Measurements from ENCODE around the gene DPH3. TPM values are rescaled to one million over a fixed set of nuclear protein-coding genes. Genes with fewer than 3 reads are reported as not detected.

DPH3 gene
- total RNA-seq, 4 donors from 2014 or later: 16.7 to 33.7 (median 30.4) TPM

DNA sequence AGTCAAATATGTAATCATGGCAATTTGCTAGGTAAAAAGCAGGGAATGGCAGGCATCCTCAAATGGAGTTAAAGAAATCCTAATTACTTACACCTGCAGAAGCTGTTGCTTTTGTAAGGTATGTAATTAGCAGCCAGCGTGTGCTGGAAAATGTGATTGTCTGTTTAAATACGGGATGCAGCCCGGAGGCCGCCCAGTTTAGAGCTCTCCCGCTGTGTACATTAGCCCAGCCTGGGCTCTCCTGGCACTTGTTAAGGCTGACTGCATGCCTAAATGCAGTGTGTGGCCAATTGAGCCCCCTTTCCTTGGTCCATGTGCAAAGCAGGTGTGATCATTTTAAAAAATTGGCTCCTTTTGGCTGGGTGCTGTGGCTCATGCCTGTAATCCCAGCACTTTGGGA is 9.0 kb downstream of the DPH3 start:
- TF ChIP-seq, protein P1, sequence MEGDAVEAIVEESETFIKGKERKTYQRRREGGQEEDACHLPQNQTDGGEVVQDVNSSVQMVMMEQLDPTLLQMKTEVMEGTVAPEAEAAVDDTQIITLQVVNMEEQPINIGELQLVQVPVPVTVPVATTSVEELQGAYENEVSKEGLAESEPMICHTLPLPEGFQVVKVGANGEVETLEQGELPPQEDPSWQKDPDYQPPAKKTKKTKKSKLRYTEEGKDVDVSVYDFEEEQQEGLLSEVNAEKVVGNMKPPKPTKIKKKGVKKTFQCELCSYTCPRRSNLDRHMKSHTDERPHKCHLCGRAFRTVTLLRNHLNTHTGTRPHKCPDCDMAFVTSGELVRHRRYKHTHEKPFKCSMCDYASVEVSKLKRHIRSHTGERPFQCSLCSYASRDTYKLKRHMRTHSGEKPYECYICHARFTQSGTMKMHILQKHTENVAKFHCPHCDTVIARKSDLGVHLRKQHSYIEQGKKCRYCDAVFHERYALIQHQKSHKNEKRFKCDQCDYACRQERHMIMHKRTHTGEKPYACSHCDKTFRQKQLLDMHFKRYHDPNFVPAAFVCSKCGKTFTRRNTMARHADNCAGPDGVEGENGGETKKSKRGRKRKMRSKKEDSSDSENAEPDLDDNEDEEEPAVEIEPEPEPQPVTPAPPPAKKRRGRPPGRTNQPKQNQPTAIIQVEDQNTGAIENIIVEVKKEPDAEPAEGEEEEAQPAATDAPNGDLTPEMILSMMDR (IDR thresholded peaks at IDR 0.05): no peak
- ATAC-seq (ENCODE audit: low FRiP score) (no peak), DNase-seq (ENCODE audit: low spot score) (no peak)

DNA sequence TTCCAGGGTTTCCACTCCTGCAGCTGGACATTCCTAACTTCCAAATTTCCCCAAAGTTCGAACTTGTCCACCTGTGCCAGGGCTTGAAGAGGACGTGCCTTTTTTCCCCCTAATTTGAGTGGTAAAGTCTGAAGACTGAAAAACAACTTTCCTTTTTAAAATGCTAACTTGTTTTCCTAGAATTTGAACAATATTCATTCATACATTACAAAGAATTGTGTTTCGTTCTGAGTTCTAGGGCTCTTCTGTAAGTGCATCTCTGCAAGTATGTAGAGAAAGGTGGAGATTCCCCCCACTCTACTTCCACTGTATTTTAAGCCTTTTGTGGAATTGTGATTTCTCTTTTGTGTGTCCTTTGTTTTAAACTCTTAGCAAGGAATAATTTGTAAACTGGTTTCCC is 9.4 kb downstream of the DPH3 start:
- no peak for DNase-seq (ENCODE audit: low spot score)
- TF ChIP-seq, protein P1 (IDR thresholded peaks at IDR 0.05): no peak
- ATAC-seq (ENCODE audit: low FRiP score): no peak

DNA sequence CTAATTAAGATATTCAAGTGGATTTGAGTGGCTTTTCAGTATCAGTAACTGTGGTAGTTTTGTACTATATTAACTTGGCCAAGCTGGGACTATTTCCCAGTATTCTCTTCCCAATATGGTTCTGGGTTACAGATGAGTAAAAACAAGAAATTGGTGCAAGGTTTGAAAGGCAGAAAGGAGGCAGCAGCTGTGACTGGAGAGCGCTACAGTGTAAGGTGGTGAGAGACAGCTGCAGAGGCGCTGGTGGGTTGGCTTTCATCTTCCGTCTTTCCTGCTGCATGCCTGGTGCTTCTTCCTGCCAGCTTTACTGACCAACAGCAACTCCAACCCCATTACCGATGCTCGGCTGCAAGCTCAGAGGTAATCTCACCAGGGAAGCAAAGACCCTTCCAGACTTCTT is 9.8 kb downstream of the DPH3 start:
- TF ChIP-seq, protein P1 (IDR thresholded peaks at IDR 0.05): no peak
- DNase-seq (ENCODE audit: low spot score) (no peak), ATAC-seq (ENCODE audit: low FRiP score) (no peak)

DNA sequence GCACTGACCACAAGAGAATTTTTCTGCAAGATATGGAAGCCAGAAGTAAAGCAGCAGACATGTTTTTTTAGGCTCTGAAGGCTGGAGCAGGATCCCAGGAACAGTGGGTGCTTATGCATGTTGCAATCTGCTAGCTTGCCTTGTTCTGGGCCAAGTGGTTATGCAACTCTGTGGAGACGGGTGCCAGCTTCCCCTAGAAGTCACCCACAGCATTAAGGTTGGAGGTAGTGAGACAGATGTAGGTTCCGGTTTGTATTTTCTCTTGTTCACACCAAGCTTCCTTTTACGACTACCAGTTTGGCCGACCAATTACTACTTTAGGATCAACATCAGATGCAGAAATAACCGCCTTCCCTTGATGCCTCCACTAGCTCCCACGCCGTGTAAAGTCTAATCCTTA is 11.1 kb downstream of the DPH3 start:
- ATAC-seq (ENCODE audit: low FRiP score) (peak; percentile 73), DNase-seq (ENCODE audit: low spot score) (no peak)
- TF ChIP-seq, protein P1 (IDR thresholded peaks at IDR 0.05): no peak

DNA sequence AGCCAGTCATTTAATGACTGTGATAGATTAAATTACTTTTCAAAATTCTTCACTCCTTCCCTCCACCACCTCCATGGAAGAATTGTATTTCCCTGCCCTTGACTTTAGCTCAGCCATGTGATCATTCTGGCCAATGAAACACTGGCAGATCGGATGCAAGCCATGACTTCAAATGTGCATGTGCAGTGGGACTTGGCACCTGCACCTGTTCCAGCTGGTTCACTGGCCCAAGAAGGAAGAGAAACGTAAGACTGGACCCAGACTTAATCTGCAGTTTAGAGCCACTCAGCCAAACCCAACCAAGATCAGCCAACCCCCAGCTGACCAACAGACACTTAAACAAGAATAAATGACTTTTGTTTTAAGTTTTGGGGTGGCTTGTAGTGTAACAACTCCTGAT is 11.8 kb downstream of the DPH3 start:
- ATAC-seq (ENCODE audit: low FRiP score): no peak
- TF ChIP-seq, protein P1 (IDR thresholded peaks at IDR 0.05): no peak
- DNase-seq (ENCODE audit: low spot score): no peak

DNA sequence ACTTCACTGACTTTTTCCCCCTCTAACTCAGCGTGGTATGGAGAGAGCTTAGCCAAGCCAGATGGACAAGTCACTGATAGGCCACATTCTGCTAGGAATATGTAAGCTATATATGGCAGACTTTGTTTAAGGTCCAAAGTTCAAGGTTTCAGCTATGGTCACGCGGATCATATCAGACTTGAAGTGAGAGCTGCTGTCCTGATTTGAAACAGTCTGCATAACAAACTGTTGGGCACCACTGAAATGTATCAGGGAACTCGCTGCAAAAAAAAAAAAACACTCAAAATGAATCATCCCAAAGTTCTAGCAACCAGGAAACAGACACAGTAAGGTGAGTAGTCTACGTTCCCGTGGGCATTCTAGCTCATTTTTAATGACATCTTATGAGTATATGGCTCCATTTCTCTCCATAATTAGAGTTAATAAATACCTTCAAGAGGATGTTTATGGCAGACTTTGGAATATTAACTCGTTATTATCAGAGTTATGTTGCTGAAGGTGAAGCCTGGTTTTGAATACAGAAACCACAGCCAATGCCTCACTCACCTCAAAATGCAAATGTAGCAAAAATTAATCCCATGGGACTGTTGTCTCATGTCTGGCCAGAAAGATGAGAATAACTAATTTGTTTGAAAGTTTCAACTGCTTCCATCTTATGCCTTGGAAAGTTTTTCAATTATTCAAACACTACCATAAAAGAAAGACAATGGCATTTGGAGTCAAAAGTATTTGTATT is 12.3 kb downstream of the DPH3 start:
- TF ChIP-seq, protein P1 (IDR thresholded peaks at IDR 0.05): no peak
- ATAC-seq (ENCODE audit: low FRiP score) (no peak), DNase-seq (ENCODE audit: low spot score) (no peak)
